Central memory CD8-positive, alpha-beta T cell (primary cell): ENCODE results near the gene FAM217B.

ENCODE experiments used
- ATAC-seq: fragments of 150-1000 bp; cut with Tn5 transposase; replicated peaks from 2 replicates; pipeline ENCODE4 v1.10.0; 2022; ENCODE audit warnings: mild to moderate bottlenecking, moderate FRiP score, moderate number of reproducible peaks; ENCODE audit not compliant: poor library complexity, severe bottlenecking; ENCODE audit errors: extremely low read depth
- DNase-seq, 2 donors: peaks; one replicate each; pipeline ENCODE4 v3.0.0; 2021; ENCODE audit warnings: low spot score in 2 of 2
- H3K27ac Mint-ChIP-seq: one replicate; pipeline ENCODE4 v1.8.0; 2022; ENCODE audit warnings: low read depth, mild to moderate bottlenecking, moderate library complexity, mixed read lengths
- H3K27me3 Mint-ChIP-seq: one replicate; pipeline ENCODE4 v1.8.0; 2022; ENCODE audit warnings: mixed read lengths
- H3K36me3 Mint-ChIP-seq: one replicate; pipeline ENCODE4 v1.8.0; 2022; ENCODE audit warnings: mild to moderate bottlenecking, moderate library complexity, mixed read lengths; ENCODE audit not compliant: insufficient read depth
- H3K4me1 Mint-ChIP-seq: one replicate; pipeline ENCODE4 v1.8.0; 2022; ENCODE audit warnings: mixed read lengths
- H3K4me3 Mint-ChIP-seq: one replicate; pipeline ENCODE4 v1.8.0; 2022; ENCODE audit warnings: mild to moderate bottlenecking, moderate library complexity, mixed read lengths
- H3K9me3 Mint-ChIP-seq: one replicate; pipeline ENCODE4 v1.8.0; 2022; ENCODE audit warnings: mixed read lengths

FAM217B gene

DNA sequence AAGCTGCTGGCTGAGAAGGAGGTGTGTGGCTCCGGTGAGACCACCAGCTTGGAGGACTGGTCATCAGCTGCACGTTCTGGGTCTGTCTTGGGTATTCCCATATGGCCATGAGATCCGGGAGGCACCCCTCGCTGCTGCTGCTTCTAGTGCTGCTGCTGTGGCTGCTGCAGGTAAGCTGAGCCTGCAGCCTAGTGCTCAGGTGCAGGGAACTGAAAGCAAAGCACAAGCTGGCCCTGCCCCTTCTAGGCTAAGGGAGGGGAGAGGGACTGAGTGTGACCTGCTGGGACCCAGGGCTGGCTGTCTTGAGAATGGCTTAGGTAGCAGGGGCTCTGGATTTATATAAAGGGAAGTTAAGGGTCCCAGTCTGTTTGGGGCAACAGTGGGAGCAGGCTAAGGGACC is 18.4 kb downstream of the FAM217B start:
- Mint-ChIP-seq H3K27ac (peak overlapping the region; percentile 19), H3K4me3 (no peak overlapping the region), H3K4me1 (no peaks in the 10 kb centered on the region), H3K9me3 (no peaks in the 10 kb centered on the region), H3K27me3 (no peaks in the 10 kb centered on the region), H3K36me3 (peaks cover under 1% of the 10 kb centered on the region)
- DNase-seq (no peak), ATAC-seq (no peak)

GRCh38 chr20:59961423-59961822 is 21.2 kb downstream of the FAM217B start:
- ATAC-seq (no peak), DNase-seq (no peak)
- H3K36me3 Mint-ChIP-seq: no peaks in the 10 kb centered on the region
- no peak overlapping the region for H3K27ac Mint-ChIP-seq
- no peak overlapping the region for H3K4me3 Mint-ChIP-seq
- no peaks in the 10 kb centered on the region for H3K9me3 Mint-ChIP-seq
- no peaks in the 10 kb centered on the region for H3K27me3 Mint-ChIP-seq
- H3K4me1 Mint-ChIP-seq: no peaks in the 10 kb centered on the region

- Mint-ChIP-seq H3K27me3 (no peaks in the 10 kb centered on the region), H3K36me3 (no peaks in the 10 kb centered on the region), H3K9me3 (no peaks in the 10 kb centered on the region), H3K4me1 (no peaks in the 10 kb centered on the region), H3K27ac (no peak overlapping the region), H3K4me3 (no peak overlapping the region)
- no peak for DNase-seq
- no peak for ATAC-seq
Measured at GRCh38 chr20:59962155-59962554, 22.0 kb downstream of the FAM217B start.

GRCh38 chr20:59966428-59966827 is 26.2 kb downstream of the FAM217B start:
- Mint-ChIP-seq H3K36me3 (no peaks in the 10 kb centered on the region), H3K4me1 (no peaks in the 10 kb centered on the region), H3K27ac (no peak overlapping the region), H3K9me3 (no peaks in the 10 kb centered on the region), H3K4me3 (no peak overlapping the region), H3K27me3 (no peaks in the 10 kb centered on the region)
- DNase-seq (no peak), ATAC-seq (no peak)

GRCh38 chr20:59971428-59971827 is 31.2 kb downstream of the FAM217B start:
- no peak for ATAC-seq
- no peak overlapping the region for H3K27ac Mint-ChIP-seq
- no peak for DNase-seq

GRCh38 chr20:59972037-59972801 is 32.0 kb downstream of the FAM217B start:
- no peak overlapping the region for H3K4me3 Mint-ChIP-seq
- no peaks in the 10 kb centered on the region for H3K9me3 Mint-ChIP-seq
- no peaks in the 10 kb centered on the region for H3K27me3 Mint-ChIP-seq
- DNase-seq (no peak), ATAC-seq (no peak)
- no peak overlapping the region for H3K27ac Mint-ChIP-seq
- no peaks in the 10 kb centered on the region for H3K36me3 Mint-ChIP-seq
- H3K4me1 Mint-ChIP-seq: no peaks in the 10 kb centered on the region

More at GRCh38 chr20:59971428-59971827, 31.2 kb downstream of the FAM217B start:
- Mint-ChIP-seq H3K4me3 (no peak overlapping the region), H3K27me3 (no peaks in the 10 kb centered on the region), H3K36me3 (no peaks in the 10 kb centered on the region), H3K4me1 (no peaks in the 10 kb centered on the region), H3K9me3 (no peaks in the 10 kb centered on the region)

DNA sequence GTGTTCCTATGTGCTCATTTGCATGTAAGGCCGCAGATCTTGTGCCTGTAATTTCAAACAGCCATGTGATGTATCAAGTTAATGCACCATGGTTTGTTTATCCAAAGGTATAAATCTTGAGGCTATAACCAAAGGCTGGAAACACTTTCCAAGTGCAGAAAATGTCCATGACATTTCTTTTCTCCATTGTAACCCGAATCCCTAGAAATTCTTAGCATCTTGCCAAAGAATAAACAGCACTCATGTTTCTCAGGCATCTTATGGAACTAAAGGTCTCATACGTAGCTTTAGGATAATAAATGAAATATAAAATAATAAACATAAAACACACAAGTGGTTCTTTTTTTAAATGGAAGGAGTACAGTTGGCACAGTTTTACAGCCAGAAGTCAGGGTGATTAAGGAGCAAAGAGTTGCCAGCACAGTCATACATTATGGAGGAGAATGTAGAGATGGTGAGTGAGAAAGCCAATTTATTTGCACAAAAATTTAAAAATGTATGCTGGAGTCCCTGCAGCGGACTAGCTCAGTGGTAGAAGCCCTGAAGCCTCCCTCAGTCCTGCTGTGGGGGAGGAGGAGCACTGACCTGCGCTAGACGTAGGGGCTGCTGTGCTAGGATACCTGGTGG is 36.1 kb downstream of the FAM217B start:
- Mint-ChIP-seq H3K36me3 (no peaks in the 10 kb centered on the region), H3K27me3 (no peaks in the 10 kb centered on the region), H3K4me3 (no peak overlapping the region), H3K9me3 (no peaks in the 10 kb centered on the region), H3K4me1 (no peaks in the 10 kb centered on the region), H3K27ac (no peak overlapping the region)
- ATAC-seq (no peak), DNase-seq (no peak)

GRCh38 chr20:59977086-59977485 is 36.9 kb downstream of the FAM217B start:
- Mint-ChIP-seq H3K4me1 (no peaks in the 10 kb centered on the region), H3K9me3 (no peaks in the 10 kb centered on the region), H3K27me3 (no peaks in the 10 kb centered on the region), H3K27ac (no peak overlapping the region), H3K36me3 (no peaks in the 10 kb centered on the region), H3K4me3 (no peak overlapping the region)
- DNase-seq (no peak), ATAC-seq (no peak)

DNA sequence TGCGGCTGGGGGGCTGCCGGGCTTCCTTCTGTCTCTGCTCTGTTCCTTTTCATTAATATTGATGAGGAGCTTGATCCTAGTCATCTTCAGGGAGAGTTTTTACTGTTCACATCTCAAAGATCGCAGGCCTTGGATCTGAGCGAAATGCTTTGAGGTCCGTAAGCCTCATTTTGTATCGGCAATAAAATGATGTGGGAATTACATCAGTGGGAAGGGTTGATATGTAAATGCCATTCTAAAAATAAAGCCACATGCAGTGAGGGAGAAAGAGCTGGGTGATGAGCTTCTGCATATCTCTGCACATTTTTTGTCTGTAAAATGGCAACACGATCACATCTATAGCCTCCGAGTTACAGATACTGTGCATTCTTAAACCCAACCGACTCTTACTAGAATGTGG is 42.9 kb downstream of the FAM217B start:
- no peaks in the 10 kb centered on the region for H3K36me3 Mint-ChIP-seq
- no peaks in the 10 kb centered on the region for H3K4me1 Mint-ChIP-seq
- DNase-seq (no peak), ATAC-seq (no peak)
- no peak overlapping the region for H3K27ac Mint-ChIP-seq
- no peaks in the 10 kb centered on the region for H3K9me3 Mint-ChIP-seq
- H3K27me3 Mint-ChIP-seq: no peaks in the 10 kb centered on the region
- no peak overlapping the region for H3K4me3 Mint-ChIP-seq

GRCh38 chr20:59984541-59984940 is 44.4 kb downstream of the FAM217B start:
- Mint-ChIP-seq H3K27me3 (no peaks in the 10 kb centered on the region), H3K9me3 (no peaks in the 10 kb centered on the region), H3K36me3 (peaks cover 2% of the 10 kb centered on the region), H3K4me3 (no peak overlapping the region), H3K4me1 (no peaks in the 10 kb centered on the region), H3K27ac (peak overlapping the region; percentile 19)
- ATAC-seq (no peak), DNase-seq (no peak)

DNA sequence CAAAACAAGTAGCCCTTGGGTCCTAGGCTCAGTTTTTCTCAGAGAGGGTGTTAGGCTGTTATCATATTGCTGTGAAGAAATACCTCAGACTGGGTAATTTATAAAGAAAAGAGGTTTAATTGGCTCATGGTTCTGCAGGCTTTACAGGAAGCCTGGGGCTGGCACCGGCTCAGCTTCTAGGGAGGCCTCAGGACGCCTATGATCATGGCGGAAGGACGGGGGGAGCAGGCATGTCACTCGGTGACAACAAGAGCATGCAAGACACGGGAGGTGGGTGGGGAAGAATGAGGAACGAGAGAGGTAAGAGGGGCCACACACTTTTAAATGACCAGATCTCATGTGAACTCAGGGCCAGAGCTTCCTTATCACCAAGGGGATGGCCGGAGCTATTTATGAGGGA is 45.0 kb downstream of the FAM217B start:
- Mint-ChIP-seq H3K27ac (no peak overlapping the region), H3K4me3 (no peak overlapping the region), H3K9me3 (no peaks in the 10 kb centered on the region), H3K4me1 (no peaks in the 10 kb centered on the region), H3K36me3 (peaks cover 2% of the 10 kb centered on the region), H3K27me3 (no peaks in the 10 kb centered on the region)
- ATAC-seq: no peak
- no peak for DNase-seq

GRCh38 chr20:59985864-59986263 is 45.7 kb downstream of the FAM217B start:
- Mint-ChIP-seq H3K27ac (no peak overlapping the region), H3K9me3 (no peaks in the 10 kb centered on the region), H3K4me3 (no peak overlapping the region), H3K36me3 (peaks cover 2% of the 10 kb centered on the region), H3K4me1 (no peaks in the 10 kb centered on the region), H3K27me3 (no peaks in the 10 kb centered on the region)
- ATAC-seq (no peak), DNase-seq (no peak)

GRCh38 chr20:59987135-59987534 is 46.9 kb downstream of the FAM217B start:
- Mint-ChIP-seq H3K27me3 (no peaks in the 10 kb centered on the region), H3K27ac (no peak overlapping the region), H3K4me1 (no peaks in the 10 kb centered on the region), H3K4me3 (no peak overlapping the region), H3K36me3 (peaks cover 2% of the 10 kb centered on the region), H3K9me3 (no peaks in the 10 kb centered on the region)
- ATAC-seq: no peak
- DNase-seq: no peak
